Measurements from ENCODE around the gene CCDC80.

The CCDC80 gene

DNA sequence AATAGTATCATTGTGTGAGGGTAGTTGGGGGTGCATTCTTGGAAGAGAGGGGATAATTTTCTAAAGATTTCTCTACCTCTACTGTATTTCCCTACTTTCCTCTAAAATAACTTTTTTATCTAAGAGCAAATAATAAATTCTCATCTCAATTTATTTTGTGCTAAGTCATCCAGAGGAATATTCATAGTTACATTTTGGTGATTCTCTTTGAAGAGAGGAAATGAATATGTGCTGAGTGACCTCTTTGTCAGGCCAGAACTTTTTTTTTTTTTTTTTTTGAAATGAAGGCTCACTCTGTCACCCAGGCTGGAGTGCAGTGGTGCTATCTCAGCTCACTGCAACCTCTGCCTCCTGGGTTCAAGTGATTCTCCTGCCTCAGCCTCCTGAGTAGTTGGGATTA lies 15.1 kb upstream of the CCDC80 start:
- Histone ChIP-seq H3K36me3 (ENCODE audit: control insufficient read depth in 2 of 2, insufficient read depth in 1 of 2, low read length in 2 of 2) (no peaks in the 10 kb centered on the region), H3K9me3 (ENCODE audit: control insufficient read depth, insufficient read depth, low read depth, low read length) (no peaks in the 10 kb centered on the region), H3K27ac (ENCODE audit: extremely low read depth, low read depth, low read length) (no peak overlapping the region), H3K4me3 (ENCODE audit: low read depth, low read length) (no peak overlapping the region), H3K4me1 (ENCODE audit: control insufficient read depth, insufficient read depth, low read length) (no peaks in the 10 kb centered on the region)
- CTCF ChIA-PET, result interaction anchor here (1.5 kb wide), 1 partner anchor 16 kb away, joined by 3 read pairs; no protein-coding TSS in a partner anchor
- TF ChIP-seq, protein P1, sequence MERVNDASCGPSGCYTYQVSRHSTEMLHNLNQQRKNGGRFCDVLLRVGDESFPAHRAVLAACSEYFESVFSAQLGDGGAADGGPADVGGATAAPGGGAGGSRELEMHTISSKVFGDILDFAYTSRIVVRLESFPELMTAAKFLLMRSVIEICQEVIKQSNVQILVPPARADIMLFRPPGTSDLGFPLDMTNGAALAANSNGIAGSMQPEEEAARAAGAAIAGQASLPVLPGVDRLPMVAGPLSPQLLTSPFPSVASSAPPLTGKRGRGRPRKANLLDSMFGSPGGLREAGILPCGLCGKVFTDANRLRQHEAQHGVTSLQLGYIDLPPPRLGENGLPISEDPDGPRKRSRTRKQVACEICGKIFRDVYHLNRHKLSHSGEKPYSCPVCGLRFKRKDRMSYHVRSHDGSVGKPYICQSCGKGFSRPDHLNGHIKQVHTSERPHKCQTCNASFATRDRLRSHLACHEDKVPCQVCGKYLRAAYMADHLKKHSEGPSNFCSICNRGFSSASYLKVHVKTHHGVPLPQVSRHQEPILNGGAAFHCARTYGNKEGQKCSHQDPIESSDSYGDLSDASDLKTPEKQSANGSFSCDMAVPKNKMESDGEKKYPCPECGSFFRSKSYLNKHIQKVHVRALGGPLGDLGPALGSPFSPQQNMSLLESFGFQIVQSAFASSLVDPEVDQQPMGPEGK (tag by site-specific recombination; IDR thresholded peaks at IDR 0.05), result no peak
- no peak for TF ChIP-seq ZNF558 (tag by site-specific recombination; IDR thresholded peaks at IDR 0.05)
- TF ChIP-seq YY1 (tag by site-specific recombination; IDR thresholded peaks at IDR 0.05), result no peak
- POLR2A ChIA-PET, result no interaction called here

DNA sequence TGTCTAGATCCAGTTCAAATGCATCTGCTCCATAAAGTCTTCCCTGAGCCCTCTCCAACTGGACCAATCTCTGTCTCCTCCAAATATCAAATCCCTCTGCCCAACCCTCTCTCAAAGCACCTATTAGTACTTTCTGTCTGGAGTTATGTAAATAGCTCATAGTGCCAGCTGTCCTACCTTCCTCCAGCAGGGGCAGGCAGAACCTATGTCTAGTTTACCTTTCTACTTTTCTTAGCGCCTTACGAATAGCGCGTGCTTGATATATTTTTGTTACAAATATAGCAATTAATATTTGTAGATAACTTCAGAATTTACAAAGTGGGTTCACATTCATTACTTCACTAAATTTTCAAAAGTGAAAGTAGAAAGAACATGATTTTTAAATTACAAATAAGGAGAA lies 14.0 kb upstream of the CCDC80 start:
- Histone ChIP-seq H3K4me3 (ENCODE audit: low read depth, low read length) (no peak overlapping the region), H3K36me3 (ENCODE audit: control insufficient read depth in 2 of 2, insufficient read depth in 1 of 2, low read length in 2 of 2) (no peaks in the 10 kb centered on the region), H3K27ac (ENCODE audit: extremely low read depth, low read depth, low read length) (no peak overlapping the region), H3K4me1 (ENCODE audit: control insufficient read depth, insufficient read depth, low read length) (no peaks in the 10 kb centered on the region), H3K9me3 (ENCODE audit: control insufficient read depth, insufficient read depth, low read depth, low read length) (no peaks in the 10 kb centered on the region)
- ChIA-PET POLR2A (no interaction called here), CTCF (interaction anchor here (0.7 to 1.5 kb wide), 3 partner anchors 11 to 17 kb away, joined by 3 read pairs; no protein-coding TSS in a partner anchor)
- TF ChIP-seq, protein P2, sequence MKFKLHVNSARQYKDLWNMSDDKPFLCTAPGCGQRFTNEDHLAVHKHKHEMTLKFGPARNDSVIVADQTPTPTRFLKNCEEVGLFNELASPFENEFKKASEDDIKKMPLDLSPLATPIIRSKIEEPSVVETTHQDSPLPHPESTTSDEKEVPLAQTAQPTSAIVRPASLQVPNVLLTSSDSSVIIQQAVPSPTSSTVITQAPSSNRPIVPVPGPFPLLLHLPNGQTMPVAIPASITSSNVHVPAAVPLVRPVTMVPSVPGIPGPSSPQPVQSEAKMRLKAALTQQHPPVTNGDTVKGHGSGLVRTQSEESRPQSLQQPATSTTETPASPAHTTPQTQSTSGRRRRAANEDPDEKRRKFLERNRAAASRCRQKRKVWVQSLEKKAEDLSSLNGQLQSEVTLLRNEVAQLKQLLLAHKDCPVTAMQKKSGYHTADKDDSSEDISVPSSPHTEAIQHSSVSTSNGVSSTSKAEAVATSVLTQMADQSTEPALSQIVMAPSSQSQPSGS (tag by site-specific recombination; IDR thresholded peaks at IDR 0.05; ENCODE audit: low read depth), result no peak
- TF ChIP-seq ZNF501 (tag by site-specific recombination; IDR thresholded peaks at IDR 0.05), result no peak
- no peak for TF ChIP-seq ZNF658 (tag by site-specific recombination; IDR thresholded peaks at IDR 0.05)

DNA sequence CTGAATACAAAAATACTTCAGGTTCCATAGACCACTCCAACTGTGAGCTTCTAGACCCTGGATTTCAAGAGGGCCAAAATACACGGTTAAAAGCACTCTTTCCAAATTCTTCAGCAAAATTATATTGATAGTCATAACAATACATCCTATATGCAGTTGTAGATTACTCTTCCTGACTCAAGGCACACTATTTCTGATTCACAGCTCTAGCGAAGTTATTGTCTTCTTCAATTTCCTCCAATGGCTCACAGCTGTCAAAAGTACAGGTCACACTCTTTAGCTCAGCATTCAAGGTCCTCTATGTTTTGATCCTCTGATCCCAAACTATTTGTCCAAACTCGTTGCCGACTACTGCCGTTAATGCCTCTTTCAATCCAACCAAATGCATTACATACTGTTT lies 13.5 kb upstream of the CCDC80 start:
- no peaks in the 10 kb centered on the region for H3K9me3 ChIP-seq (ENCODE audit: control insufficient read depth, insufficient read depth, low read depth, low read length)
- H3K27ac ChIP-seq (ENCODE audit: extremely low read depth, low read depth, low read length), result no peak overlapping the region
- TF ChIP-seq OVOL3 (tag by site-specific recombination; IDR thresholded peaks at IDR 0.05) (no peak), ZNF16 (tag by site-specific recombination; IDR thresholded peaks at IDR 0.05; ENCODE audit: low read depth) (no peak), ZSCAN16 (tag by site-specific recombination; IDR thresholded peaks at IDR 0.05) (no peak), SP2 (tag by site-specific recombination; IDR thresholded peaks at IDR 0.05) (no peak), ZNF175 (tag by site-specific recombination; IDR thresholded peaks at IDR 0.05) (no peak)
- TF ChIP-seq, protein P3, sequence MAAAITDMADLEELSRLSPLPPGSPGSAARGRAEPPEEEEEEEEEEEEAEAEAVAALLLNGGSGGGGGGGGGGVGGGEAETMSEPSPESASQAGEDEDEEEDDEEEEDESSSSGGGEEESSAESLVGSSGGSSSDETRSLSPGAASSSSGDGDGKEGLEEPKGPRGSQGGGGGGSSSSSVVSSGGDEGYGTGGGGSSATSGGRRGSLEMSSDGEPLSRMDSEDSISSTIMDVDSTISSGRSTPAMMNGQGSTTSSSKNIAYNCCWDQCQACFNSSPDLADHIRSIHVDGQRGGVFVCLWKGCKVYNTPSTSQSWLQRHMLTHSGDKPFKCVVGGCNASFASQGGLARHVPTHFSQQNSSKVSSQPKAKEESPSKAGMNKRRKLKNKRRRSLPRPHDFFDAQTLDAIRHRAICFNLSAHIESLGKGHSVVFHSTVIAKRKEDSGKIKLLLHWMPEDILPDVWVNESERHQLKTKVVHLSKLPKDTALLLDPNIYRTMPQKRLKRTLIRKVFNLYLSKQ (tag by site-specific recombination; IDR thresholded peaks at IDR 0.05; ENCODE audit: borderline replicate concordance), result no peak
- TF ChIP-seq, protein P4, sequence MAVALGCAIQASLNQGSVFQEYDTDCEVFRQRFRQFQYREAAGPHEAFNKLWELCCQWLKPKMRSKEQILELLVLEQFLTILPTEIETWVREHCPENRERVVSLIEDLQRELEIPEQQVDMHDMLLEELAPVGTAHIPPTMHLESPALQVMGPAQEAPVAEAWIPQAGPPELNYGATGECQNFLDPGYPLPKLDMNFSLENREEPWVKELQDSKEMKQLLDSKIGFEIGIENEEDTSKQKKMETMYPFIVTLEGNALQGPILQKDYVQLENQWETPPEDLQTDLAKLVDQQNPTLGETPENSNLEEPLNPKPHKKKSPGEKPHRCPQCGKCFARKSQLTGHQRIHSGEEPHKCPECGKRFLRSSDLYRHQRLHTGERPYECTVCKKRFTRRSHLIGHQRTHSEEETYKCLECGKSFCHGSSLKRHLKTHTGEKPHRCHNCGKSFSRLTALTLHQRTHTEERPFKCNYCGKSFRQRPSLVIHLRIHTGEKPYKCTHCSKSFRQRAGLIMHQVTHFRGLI (tag by site-specific recombination; IDR thresholded peaks at IDR 0.05), result no peak
- TF ChIP-seq, protein P5, sequence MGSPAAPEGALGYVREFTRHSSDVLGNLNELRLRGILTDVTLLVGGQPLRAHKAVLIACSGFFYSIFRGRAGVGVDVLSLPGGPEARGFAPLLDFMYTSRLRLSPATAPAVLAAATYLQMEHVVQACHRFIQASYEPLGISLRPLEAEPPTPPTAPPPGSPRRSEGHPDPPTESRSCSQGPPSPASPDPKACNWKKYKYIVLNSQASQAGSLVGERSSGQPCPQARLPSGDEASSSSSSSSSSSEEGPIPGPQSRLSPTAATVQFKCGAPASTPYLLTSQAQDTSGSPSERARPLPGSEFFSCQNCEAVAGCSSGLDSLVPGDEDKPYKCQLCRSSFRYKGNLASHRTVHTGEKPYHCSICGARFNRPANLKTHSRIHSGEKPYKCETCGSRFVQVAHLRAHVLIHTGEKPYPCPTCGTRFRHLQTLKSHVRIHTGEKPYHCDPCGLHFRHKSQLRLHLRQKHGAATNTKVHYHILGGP (tag by site-specific recombination; IDR thresholded peaks at IDR 0.05), result no peak
- ChIA-PET CTCF (interaction anchor here (0.7 to 1.5 kb wide), 5 partner anchors 10 to 17 kb away, joined by 3 to 4 read pairs (median 3); no protein-coding TSS in a partner anchor), POLR2A (no interaction called here)
- H3K4me3 ChIP-seq (ENCODE audit: low read depth, low read length), result no peak overlapping the region
- no peaks in the 10 kb centered on the region for H3K4me1 ChIP-seq (ENCODE audit: control insufficient read depth, insufficient read depth, low read length)
- no peaks in the 10 kb centered on the region for H3K36me3 ChIP-seq (ENCODE audit: control insufficient read depth in 2 of 2, insufficient read depth in 1 of 2, low read length in 2 of 2)
